WTC11 (cell line): ENCODE measurements around the gene LINC01488. TPM values are rescaled to one million over a fixed set of nuclear protein-coding genes. Genes with fewer than 3 reads are reported as not detected.

Source experiments
- ATAC-seq: fragments of 200-7000 bp; cut with Tn5 transposase; 2 replicates; pipeline ENCODE4 v1.10.0; 2021; ENCODE audit warnings: mild to moderate bottlenecking, moderate library complexity
- CTCF ChIA-PET: fragments of 300-600 bp; sonication (Branson Sonifier 250); formaldehyde crosslinking; loops from one replicate; lab custom pipeline; 2021; ENCODE audit warnings: antibody characterized with exemption; lab: Charles Lee
- POLR2A ChIA-PET: fragments of 350-600 bp; sonication (Branson Sonifier 250); formaldehyde crosslinking; loops from one replicate; lab custom pipeline; 2021; ENCODE audit warnings: antibody characterized with exemption; lab: Charles Lee
- DNase-seq: peaks from one replicate; pipeline ENCODE4 v3.0.0; 2021; ENCODE audit warnings: low spot score
- H3K27ac Mint-ChIP-seq: 2 replicates; pipeline ENCODE4 v1.8.0; 2021; ENCODE audit warnings: mixed read lengths
- H3K27me3 Mint-ChIP-seq: 2 replicates; pipeline ENCODE4 v1.8.0; 2021; ENCODE audit warnings: low read depth, mild to moderate bottlenecking, moderate library complexity, mixed read lengths
- H3K36me3 Mint-ChIP-seq: 2 replicates; pipeline ENCODE4 v1.8.0; 2021; ENCODE audit warnings: mixed read lengths
- H3K4me1 Mint-ChIP-seq: 2 replicates; pipeline ENCODE4 v1.8.0; 2022; ENCODE audit warnings: mixed read lengths
- H3K4me3 Mint-ChIP-seq: 2 replicates; pipeline ENCODE4 v1.8.0; 2021; ENCODE audit warnings: mild to moderate bottlenecking, moderate library complexity, mixed read lengths
- H3K9me3 Mint-ChIP-seq: 2 replicates; pipeline ENCODE4 v1.8.0; 2021; ENCODE audit warnings: mixed read lengths
- ATF2 ChIP-seq: sonication (generic); formaldehyde crosslinking; IDR thresholded peaks from 2 replicates; pipeline ENCODE4 v1.8.1; 2022; ENCODE audit warnings: low read depth, missing genetic modification reagents, borderline replicate concordance
- KAT7 ChIP-seq: sonication (generic); formaldehyde crosslinking; IDR thresholded peaks from 2 replicates; pipeline ENCODE4 v1.8.1; 2023; ENCODE audit warnings: missing genetic modification reagents, mild to moderate bottlenecking, borderline replicate concordance
- ZNF232 ChIP-seq: sonication (generic); formaldehyde crosslinking; IDR thresholded peaks from 2 replicates; pipeline ENCODE4 v1.8.0; 2022; ENCODE audit warnings: mild to moderate bottlenecking, missing genetic modification reagents
- ZNF396 ChIP-seq: fragments of 250-450 bp; sonication (Bioruptor Pico); IDR thresholded peaks from 2 replicates; pipeline ENCODE4 v1.8.0; 2021; ENCODE audit warnings: mild to moderate bottlenecking, moderate library complexity, borderline replicate concordance
- total RNA-seq: library from RNA; stranded (reverse); gene quantifications from 3 replicates; pipeline ENCODE4 v1.2.3, GENCODE V29; 2021
- TF ChIP-seq, protein P1 (sequence below): sonication (generic); formaldehyde crosslinking; IDR thresholded peaks from 2 replicates; pipeline ENCODE4 v1.8.0; 2022; ENCODE audit warnings: mild to moderate bottlenecking, missing genetic modification reagents
- TF ChIP-seq, protein P2 (sequence below): sonication (generic); formaldehyde crosslinking; IDR thresholded peaks from 2 replicates; pipeline ENCODE4 v1.8.0; 2023; ENCODE audit warnings: missing genetic modification reagents, mild to moderate bottlenecking, borderline replicate concordance
- TF ChIP-seq, protein P3 (sequence below): sonication (generic); formaldehyde crosslinking; IDR thresholded peaks from 2 replicates; pipeline ENCODE4 v1.8.1; 2022; ENCODE audit warnings: mild to moderate bottlenecking, moderate library complexity, missing genetic modification reagents
- TF ChIP-seq, protein P4 (sequence below): fragments of 250-450 bp; sonication (Bioruptor Pico); IDR thresholded peaks from 2 replicates; pipeline ENCODE4 v2.1.2; 2022; ENCODE audit warnings: mild to moderate bottlenecking, moderate library complexity
- TF ChIP-seq, protein P5 (sequence below): sonication (generic); formaldehyde crosslinking; conservative IDR thresholded peaks from 2 replicates; pipeline ENCODE4 v1.8.1; 2022; ENCODE audit warnings: mild to moderate bottlenecking, missing genetic modification reagents

The LINC01488 gene
- total RNA-seq, 1 experiment from 2014 or later, result not detected

GRCh38 chr11:69539416-69540117 is 58.1 kb downstream of the LINC01488 start:
- no peak overlapping the region for H3K4me3 Mint-ChIP-seq
- CTCF ChIA-PET, result interaction anchor here (1.2 kb wide), 1 partner anchor 105 kb away, joined by 3 read pairs; no protein-coding TSS in a partner anchor
- TF ChIP-seq, protein P1, sequence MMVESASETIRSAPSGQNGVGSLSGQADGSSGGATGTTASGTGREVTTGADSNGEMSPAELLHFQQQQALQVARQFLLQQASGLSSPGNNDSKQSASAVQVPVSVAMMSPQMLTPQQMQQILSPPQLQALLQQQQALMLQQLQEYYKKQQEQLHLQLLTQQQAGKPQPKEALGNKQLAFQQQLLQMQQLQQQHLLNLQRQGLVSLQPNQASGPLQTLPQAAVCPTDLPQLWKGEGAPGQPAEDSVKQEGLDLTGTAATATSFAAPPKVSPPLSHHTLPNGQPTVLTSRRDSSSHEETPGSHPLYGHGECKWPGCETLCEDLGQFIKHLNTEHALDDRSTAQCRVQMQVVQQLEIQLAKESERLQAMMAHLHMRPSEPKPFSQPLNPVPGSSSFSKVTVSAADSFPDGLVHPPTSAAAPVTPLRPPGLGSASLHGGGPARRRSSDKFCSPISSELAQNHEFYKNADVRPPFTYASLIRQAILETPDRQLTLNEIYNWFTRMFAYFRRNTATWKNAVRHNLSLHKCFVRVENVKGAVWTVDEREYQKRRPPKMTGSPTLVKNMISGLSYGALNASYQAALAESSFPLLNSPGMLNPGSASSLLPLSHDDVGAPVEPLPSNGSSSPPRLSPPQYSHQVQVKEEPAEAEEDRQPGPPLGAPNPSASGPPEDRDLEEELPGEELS (CRISPR knock-in tag), result no peak
- no peak for TF ChIP-seq ZNF232 (CRISPR knock-in tag)
- TF ChIP-seq KAT7 (CRISPR knock-in tag), result no peak
- TF ChIP-seq, protein P2, sequence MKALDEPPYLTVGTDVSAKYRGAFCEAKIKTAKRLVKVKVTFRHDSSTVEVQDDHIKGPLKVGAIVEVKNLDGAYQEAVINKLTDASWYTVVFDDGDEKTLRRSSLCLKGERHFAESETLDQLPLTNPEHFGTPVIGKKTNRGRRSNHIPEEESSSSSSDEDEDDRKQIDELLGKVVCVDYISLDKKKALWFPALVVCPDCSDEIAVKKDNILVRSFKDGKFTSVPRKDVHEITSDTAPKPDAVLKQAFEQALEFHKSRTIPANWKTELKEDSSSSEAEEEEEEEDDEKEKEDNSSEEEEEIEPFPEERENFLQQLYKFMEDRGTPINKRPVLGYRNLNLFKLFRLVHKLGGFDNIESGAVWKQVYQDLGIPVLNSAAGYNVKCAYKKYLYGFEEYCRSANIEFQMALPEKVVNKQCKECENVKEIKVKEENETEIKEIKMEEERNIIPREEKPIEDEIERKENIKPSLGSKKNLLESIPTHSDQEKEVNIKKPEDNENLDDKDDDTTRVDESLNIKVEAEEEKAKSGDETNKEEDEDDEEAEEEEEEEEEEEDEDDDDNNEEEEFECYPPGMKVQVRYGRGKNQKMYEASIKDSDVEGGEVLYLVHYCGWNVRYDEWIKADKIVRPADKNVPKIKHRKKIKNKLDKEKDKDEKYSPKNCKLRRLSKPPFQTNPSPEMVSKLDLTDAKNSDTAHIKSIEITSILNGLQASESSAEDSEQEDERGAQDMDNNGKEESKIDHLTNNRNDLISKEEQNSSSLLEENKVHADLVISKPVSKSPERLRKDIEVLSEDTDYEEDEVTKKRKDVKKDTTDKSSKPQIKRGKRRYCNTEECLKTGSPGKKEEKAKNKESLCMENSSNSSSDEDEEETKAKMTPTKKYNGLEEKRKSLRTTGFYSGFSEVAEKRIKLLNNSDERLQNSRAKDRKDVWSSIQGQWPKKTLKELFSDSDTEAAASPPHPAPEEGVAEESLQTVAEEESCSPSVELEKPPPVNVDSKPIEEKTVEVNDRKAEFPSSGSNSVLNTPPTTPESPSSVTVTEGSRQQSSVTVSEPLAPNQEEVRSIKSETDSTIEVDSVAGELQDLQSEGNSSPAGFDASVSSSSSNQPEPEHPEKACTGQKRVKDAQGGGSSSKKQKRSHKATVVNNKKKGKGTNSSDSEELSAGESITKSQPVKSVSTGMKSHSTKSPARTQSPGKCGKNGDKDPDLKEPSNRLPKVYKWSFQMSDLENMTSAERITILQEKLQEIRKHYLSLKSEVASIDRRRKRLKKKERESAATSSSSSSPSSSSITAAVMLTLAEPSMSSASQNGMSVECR (CRISPR knock-in tag), result no peak
- TF ChIP-seq, protein P3, sequence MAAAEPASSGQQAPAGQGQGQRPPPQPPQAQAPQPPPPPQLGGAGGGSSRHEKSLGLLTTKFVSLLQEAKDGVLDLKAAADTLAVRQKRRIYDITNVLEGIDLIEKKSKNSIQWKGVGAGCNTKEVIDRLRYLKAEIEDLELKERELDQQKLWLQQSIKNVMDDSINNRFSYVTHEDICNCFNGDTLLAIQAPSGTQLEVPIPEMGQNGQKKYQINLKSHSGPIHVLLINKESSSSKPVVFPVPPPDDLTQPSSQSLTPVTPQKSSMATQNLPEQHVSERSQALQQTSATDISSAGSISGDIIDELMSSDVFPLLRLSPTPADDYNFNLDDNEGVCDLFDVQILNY (CRISPR knock-in tag), result no peak
- no peak for TF ChIP-seq ATF2 (CRISPR knock-in tag)
- TF ChIP-seq, protein P4, sequence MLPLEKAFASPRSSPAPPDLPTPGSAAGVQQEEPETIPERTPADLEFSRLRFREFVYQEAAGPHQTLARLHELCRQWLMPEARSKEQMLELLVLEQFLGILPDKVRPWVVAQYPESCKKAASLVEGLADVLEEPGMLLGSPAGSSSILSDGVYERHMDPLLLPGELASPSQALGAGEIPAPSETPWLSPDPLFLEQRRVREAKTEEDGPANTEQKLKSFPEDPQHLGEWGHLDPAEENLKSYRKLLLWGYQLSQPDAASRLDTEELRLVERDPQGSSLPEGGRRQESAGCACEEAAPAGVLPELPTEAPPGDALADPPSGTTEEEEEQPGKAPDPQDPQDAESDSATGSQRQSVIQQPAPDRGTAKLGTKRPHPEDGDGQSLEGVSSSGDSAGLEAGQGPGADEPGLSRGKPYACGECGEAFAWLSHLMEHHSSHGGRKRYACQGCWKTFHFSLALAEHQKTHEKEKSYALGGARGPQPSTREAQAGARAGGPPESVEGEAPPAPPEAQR (CRISPR knock-in tag), result no peak
- TF ChIP-seq ZNF396 (CRISPR knock-in tag), result no peak
- H3K36me3 Mint-ChIP-seq, result no peaks in the 10 kb centered on the region
- ATAC-seq (no peak), DNase-seq (no peak)
- peaks cover 17% of the 10 kb centered on the region for H3K4me1 Mint-ChIP-seq
- no peaks in the 10 kb centered on the region for H3K9me3 Mint-ChIP-seq
- POLR2A ChIA-PET, result interaction anchor here (0.6 kb wide), 1 partner anchor 701 kb away, joined by 3 read pairs; no protein-coding TSS in a partner anchor
- no peaks in the 10 kb centered on the region; the same call in 1 of the 2 replicates for H3K27me3 Mint-ChIP-seq
- H3K27ac Mint-ChIP-seq, result no peak overlapping the region

GRCh38 chr11:69540118-69541000 is 58.9 kb downstream of the LINC01488 start:
- POLR2A ChIA-PET, result interaction anchor here (0.6 kb wide), 1 partner anchor 702 kb away, joined by 3 read pairs; no protein-coding TSS in a partner anchor
- DNase-seq (no peak), ATAC-seq (peak; percentile 77)
- TF ChIP-seq, protein P5, sequence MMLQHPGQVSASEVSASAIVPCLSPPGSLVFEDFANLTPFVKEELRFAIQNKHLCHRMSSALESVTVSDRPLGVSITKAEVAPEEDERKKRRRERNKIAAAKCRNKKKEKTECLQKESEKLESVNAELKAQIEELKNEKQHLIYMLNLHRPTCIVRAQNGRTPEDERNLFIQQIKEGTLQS (CRISPR knock-in tag), result no peak
- Mint-ChIP-seq H3K27ac (no peak overlapping the region), H3K36me3 (no peaks in the 10 kb centered on the region), H3K9me3 (no peaks in the 10 kb centered on the region), H3K4me3 (no peak overlapping the region), H3K4me1 (peaks cover 17% of the 10 kb centered on the region), H3K27me3 (no peaks in the 10 kb centered on the region; the same call in 1 of the 2 replicates)
- CTCF ChIA-PET, result interaction anchor here (0.7 to 1.2 kb wide), 3 partner anchors 18 to 197 kb away, joined by 3 to 6 read pairs (median 3); no protein-coding TSS in a partner anchor
